WTC11 (cell line): Measurements from ENCODE around the gene IRF7. TPM values are rescaled to one million over a fixed set of nuclear protein-coding genes. Genes with fewer than 3 reads are reported as not detected.

Experiments
- ATAC-seq: fragments of 200-7000 bp; cut with Tn5 transposase; 2 replicates; pipeline ENCODE4 v1.10.0; 2021; ENCODE audit warnings: mild to moderate bottlenecking, moderate library complexity
- Bru-seq: library from RNA; stranded (reverse); fragments of 400-500 nt; gene quantifications from one replicate; lab custom pipeline; 2021; lab: Mats Ljungman, UMichigan
- CTCF ChIA-PET: fragments of 300-600 bp; sonication (Branson Sonifier 250); formaldehyde crosslinking; loops from one replicate; lab custom pipeline; 2021; ENCODE audit warnings: antibody characterized with exemption; lab: Charles Lee
- POLR2A ChIA-PET: fragments of 350-600 bp; sonication (Branson Sonifier 250); formaldehyde crosslinking; loops from one replicate; lab custom pipeline; 2021; ENCODE audit warnings: antibody characterized with exemption; lab: Charles Lee
- DNase-seq: peaks from one replicate; pipeline ENCODE4 v3.0.0; 2021; ENCODE audit warnings: low spot score
- H3K27ac Mint-ChIP-seq: 2 replicates; pipeline ENCODE4 v1.8.0; 2021; ENCODE audit warnings: mixed read lengths
- H3K27me3 Mint-ChIP-seq: 2 replicates; pipeline ENCODE4 v1.8.0; 2021; ENCODE audit warnings: low read depth, mild to moderate bottlenecking, moderate library complexity, mixed read lengths
- H3K36me3 Mint-ChIP-seq: 2 replicates; pipeline ENCODE4 v1.8.0; 2021; ENCODE audit warnings: mixed read lengths
- H3K4me1 Mint-ChIP-seq: 2 replicates; pipeline ENCODE4 v1.8.0; 2022; ENCODE audit warnings: mixed read lengths
- H3K4me3 Mint-ChIP-seq: 2 replicates; pipeline ENCODE4 v1.8.0; 2021; ENCODE audit warnings: mild to moderate bottlenecking, moderate library complexity, mixed read lengths
- H3K9me3 Mint-ChIP-seq: 2 replicates; pipeline ENCODE4 v1.8.0; 2021; ENCODE audit warnings: mixed read lengths
- ESRRA ChIP-seq: sonication (generic); formaldehyde crosslinking; IDR thresholded peaks from 2 replicates; pipeline ENCODE4 v1.8.1; 2022; ENCODE audit warnings: mild to moderate bottlenecking, missing genetic modification reagents, borderline replicate concordance
- FOXK1 ChIP-seq: sonication (generic); formaldehyde crosslinking; IDR thresholded peaks from 2 replicates; pipeline ENCODE4 v1.8.0; 2022; ENCODE audit warnings: mild to moderate bottlenecking, moderate library complexity, missing genetic modification reagents
- GRHL2 ChIP-seq: fragments of 250-450 bp; sonication (Bioruptor Pico); IDR thresholded peaks from 2 replicates; pipeline ENCODE4 v1.8.0; 2022; ENCODE audit warnings: mild to moderate bottlenecking, moderate library complexity; ENCODE audit not compliant: insufficient replicate concordance, severe bottlenecking
- KAT7 ChIP-seq: sonication (generic); formaldehyde crosslinking; IDR thresholded peaks from 2 replicates; pipeline ENCODE4 v1.8.1; 2023; ENCODE audit warnings: missing genetic modification reagents, mild to moderate bottlenecking, borderline replicate concordance
- NR1H2 ChIP-seq: sonication (generic); formaldehyde crosslinking; IDR thresholded peaks from 2 replicates; pipeline ENCODE4 v1.9.0; 2021; ENCODE audit warnings: mild to moderate bottlenecking, moderate library complexity, missing genetic modification reagents
- NR3C1 ChIP-seq: sonication (generic); formaldehyde crosslinking; conservative IDR thresholded peaks from 2 replicates; pipeline ENCODE4 v1.8.1; 2023; ENCODE audit warnings: low read depth, mild to moderate bottlenecking, missing genetic modification reagents
- RORB ChIP-seq: fragments of 250-450 bp; sonication (Bioruptor Pico); IDR thresholded peaks from 2 replicates; pipeline ENCODE4 v1.9.0; 2021; ENCODE audit warnings: mild to moderate bottlenecking
- STAT6 ChIP-seq: sonication (generic); formaldehyde crosslinking; conservative IDR thresholded peaks from 2 replicates; pipeline ENCODE4 v1.8.1; 2023; ENCODE audit warnings: mild to moderate bottlenecking, low read depth, missing genetic modification reagents, moderate library complexity
- TEAD1 ChIP-seq: sonication (generic); formaldehyde crosslinking; IDR thresholded peaks from 2 replicates; pipeline ENCODE4 v1.8.0; 2022; ENCODE audit warnings: mild to moderate bottlenecking, missing genetic modification reagents
- ZBTB21 ChIP-seq: sonication (generic); formaldehyde crosslinking; IDR thresholded peaks from 2 replicates; pipeline ENCODE4 v1.8.1; 2023; ENCODE audit warnings: mild to moderate bottlenecking, missing genetic modification reagents, borderline replicate concordance
- ZNF671 ChIP-seq: fragments of 250-450 bp; sonication (Bioruptor Pico); IDR thresholded peaks from 2 replicates; pipeline ENCODE4 v1.8.0; 2021; ENCODE audit warnings: mild to moderate bottlenecking
- long read RNA-seq, 3 experiments: library from RNA in 1 of 3; library from capped mRNA in 1 of 3; library from polyadenylated mRNA in 1 of 3; unstranded in 2 of 3; stranded (forward) in 1 of 3; transcript quantifications; one replicate each; pipeline ENCODE4 v2.0.0, GENCODE V29; 2021
- total RNA-seq: library from RNA; stranded (reverse); gene quantifications from 3 replicates; pipeline ENCODE4 v1.2.3, GENCODE V29; 2021
- TF ChIP-seq, protein P1 (sequence below): sonication (generic); formaldehyde crosslinking; IDR thresholded peaks from 2 replicates; pipeline ENCODE4 v1.8.1; 2022; ENCODE audit warnings: missing genetic modification reagents, borderline replicate concordance
- TF ChIP-seq, protein P2 (sequence below): sonication (generic); formaldehyde crosslinking; IDR thresholded peaks from 2 replicates; pipeline ENCODE4 v1.8.1; 2022; ENCODE audit warnings: low read depth, missing genetic modification reagents, borderline replicate concordance
- TF ChIP-seq, protein P3 (sequence below): sonication (generic); formaldehyde crosslinking; IDR thresholded peaks from 2 replicates; pipeline ENCODE4 v1.8.0; 2022; ENCODE audit warnings: missing genetic modification reagents
- TF ChIP-seq, protein P4 (sequence below): fragments of 200-600 bp; IDR thresholded peaks from 2 replicates; pipeline ENCODE4 v1.8.0; 2022; ENCODE audit warnings: antibody characterized with exemption
- TF ChIP-seq, protein P5 (sequence below): fragments of 250-450 bp; sonication (Bioruptor Pico); IDR thresholded peaks from 2 replicates; pipeline ENCODE4 v1.9.0; 2021; ENCODE audit warnings: mild to moderate bottlenecking
- TF ChIP-seq, protein P6 (sequence below): sonication (generic); formaldehyde crosslinking; IDR thresholded peaks from 2 replicates; pipeline ENCODE4 v1.8.1; 2022; ENCODE audit warnings: mild to moderate bottlenecking, missing genetic modification reagents, moderate library complexity, borderline replicate concordance

The IRF7 gene
- total RNA-seq: 11.1 to 12.0 TPM (median 11.5 TPM) in 3 replicates
- Bru-seq, nascent RNA: percentile 43 among the genes with signal in this experiment
- long read RNA-seq, experiment 1, transcript IRF7-205 (11 exons, 1,974 nt): major isoform, 25 of 41 reads
- long read RNA-seq, experiment 1, partial matches to known transcripts: 2 of 41 reads
- long read RNA-seq, experiment 1, other reads (novel, unspliced or antisense): 8 of 41 reads
- long read RNA-seq, experiment 2, partial matches to known transcripts: 3 of 12 reads
- long read RNA-seq, experiment 2, other reads (novel, unspliced or antisense): 8 of 12 reads
- long read RNA-seq, experiment 3, partial matches to known transcripts: 1 of 6 reads
- long read RNA-seq, experiment 3, other reads (novel, unspliced or antisense): 2 of 6 reads

- DNase-seq: peak; percentile 91
- Mint-ChIP-seq H3K36me3 (peaks cover 6% of the 10 kb centered on the region), H3K4me3 (peak within 1 kb of the TSS; percentile 78), H3K27ac (peak within 1 kb of the TSS; percentile 95), H3K9me3 (no peaks in the 10 kb centered on the region), H3K4me1 (0 out of 2 replicates have a peak, but pooled peaks cover 4% of the 10 kb centered on the region), H3K27me3 (no peaks in the 10 kb centered on the region)
- ChIA-PET POLR2A (interaction anchor here (0.6 to 1.1 kb wide), 4 partner anchors 23 to 643 kb away, joined by 3 to 4 read pairs (median 4); no protein-coding TSS in a partner anchor), CTCF (interaction anchor here (0.8 to 1.1 kb wide), 4 partner anchors 40 to 175 kb away, joined by 3 read pairs; no protein-coding TSS in a partner anchor)
- peak; percentile 71 for ATAC-seq
- TF ChIP-seq RORB (no peak), STAT6 (CRISPR knock-in tag) (no peak), TEAD1 (CRISPR knock-in tag) (peak; percentile 48; the same call in 1 of the 2 replicates), KAT7 (no peak), NR1H2 (CRISPR knock-in tag) (no peak), ZBTB21 (CRISPR knock-in tag) (no peak), GRHL2 (CRISPR knock-in tag) (no peak), FOXK1 (peak; percentile 53; the same call in 1 of the 2 replicates), NR3C1 (CRISPR knock-in tag) (no peak), ESRRA (CRISPR knock-in tag) (no peak), ZNF671 (CRISPR knock-in tag) (no peak)
- TF ChIP-seq, protein P1, sequence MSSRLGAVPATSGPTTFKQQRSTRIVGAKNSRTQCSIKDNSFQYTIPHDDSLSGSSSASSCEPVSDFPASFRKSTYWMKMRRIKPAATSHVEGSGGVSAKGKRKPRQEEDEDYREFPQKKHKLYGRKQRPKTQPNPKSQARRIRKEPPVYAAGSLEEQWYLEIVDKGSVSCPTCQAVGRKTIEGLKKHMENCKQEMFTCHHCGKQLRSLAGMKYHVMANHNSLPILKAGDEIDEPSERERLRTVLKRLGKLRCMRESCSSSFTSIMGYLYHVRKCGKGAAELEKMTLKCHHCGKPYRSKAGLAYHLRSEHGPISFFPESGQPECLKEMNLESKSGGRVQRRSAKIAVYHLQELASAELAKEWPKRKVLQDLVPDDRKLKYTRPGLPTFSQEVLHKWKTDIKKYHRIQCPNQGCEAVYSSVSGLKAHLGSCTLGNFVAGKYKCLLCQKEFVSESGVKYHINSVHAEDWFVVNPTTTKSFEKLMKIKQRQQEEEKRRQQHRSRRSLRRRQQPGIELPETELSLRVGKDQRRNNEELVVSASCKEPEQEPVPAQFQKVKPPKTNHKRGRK: no peak
- TF ChIP-seq, protein P2, sequence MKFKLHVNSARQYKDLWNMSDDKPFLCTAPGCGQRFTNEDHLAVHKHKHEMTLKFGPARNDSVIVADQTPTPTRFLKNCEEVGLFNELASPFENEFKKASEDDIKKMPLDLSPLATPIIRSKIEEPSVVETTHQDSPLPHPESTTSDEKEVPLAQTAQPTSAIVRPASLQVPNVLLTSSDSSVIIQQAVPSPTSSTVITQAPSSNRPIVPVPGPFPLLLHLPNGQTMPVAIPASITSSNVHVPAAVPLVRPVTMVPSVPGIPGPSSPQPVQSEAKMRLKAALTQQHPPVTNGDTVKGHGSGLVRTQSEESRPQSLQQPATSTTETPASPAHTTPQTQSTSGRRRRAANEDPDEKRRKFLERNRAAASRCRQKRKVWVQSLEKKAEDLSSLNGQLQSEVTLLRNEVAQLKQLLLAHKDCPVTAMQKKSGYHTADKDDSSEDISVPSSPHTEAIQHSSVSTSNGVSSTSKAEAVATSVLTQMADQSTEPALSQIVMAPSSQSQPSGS: no peak
- TF ChIP-seq, protein P3, sequence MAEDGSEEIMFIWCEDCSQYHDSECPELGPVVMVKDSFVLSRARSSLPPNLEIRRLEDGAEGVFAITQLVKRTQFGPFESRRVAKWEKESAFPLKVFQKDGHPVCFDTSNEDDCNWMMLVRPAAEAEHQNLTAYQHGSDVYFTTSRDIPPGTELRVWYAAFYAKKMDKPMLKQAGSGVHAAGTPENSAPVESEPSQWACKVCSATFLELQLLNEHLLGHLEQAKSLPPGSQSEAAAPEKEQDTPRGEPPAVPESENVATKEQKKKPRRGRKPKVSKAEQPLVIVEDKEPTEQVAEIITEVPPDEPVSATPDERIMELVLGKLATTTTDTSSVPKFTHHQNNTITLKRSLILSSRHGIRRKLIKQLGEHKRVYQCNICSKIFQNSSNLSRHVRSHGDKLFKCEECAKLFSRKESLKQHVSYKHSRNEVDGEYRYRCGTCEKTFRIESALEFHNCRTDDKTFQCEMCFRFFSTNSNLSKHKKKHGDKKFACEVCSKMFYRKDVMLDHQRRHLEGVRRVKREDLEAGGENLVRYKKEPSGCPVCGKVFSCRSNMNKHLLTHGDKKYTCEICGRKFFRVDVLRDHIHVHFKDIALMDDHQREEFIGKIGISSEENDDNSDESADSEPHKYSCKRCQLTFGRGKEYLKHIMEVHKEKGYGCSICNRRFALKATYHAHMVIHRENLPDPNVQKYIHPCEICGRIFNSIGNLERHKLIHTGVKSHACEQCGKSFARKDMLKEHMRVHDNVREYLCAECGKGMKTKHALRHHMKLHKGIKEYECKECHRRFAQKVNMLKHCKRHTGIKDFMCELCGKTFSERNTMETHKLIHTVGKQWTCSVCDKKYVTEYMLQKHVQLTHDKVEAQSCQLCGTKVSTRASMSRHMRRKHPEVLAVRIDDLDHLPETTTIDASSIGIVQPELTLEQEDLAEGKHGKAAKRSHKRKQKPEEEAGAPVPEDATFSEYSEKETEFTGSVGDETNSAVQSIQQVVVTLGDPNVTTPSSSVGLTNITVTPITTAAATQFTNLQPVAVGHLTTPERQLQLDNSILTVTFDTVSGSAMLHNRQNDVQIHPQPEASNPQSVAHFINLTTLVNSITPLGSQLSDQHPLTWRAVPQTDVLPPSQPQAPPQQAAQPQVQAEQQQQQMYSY (CRISPR knock-in tag): peak; percentile 87
- TF ChIP-seq, protein P4, sequence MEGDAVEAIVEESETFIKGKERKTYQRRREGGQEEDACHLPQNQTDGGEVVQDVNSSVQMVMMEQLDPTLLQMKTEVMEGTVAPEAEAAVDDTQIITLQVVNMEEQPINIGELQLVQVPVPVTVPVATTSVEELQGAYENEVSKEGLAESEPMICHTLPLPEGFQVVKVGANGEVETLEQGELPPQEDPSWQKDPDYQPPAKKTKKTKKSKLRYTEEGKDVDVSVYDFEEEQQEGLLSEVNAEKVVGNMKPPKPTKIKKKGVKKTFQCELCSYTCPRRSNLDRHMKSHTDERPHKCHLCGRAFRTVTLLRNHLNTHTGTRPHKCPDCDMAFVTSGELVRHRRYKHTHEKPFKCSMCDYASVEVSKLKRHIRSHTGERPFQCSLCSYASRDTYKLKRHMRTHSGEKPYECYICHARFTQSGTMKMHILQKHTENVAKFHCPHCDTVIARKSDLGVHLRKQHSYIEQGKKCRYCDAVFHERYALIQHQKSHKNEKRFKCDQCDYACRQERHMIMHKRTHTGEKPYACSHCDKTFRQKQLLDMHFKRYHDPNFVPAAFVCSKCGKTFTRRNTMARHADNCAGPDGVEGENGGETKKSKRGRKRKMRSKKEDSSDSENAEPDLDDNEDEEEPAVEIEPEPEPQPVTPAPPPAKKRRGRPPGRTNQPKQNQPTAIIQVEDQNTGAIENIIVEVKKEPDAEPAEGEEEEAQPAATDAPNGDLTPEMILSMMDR: no peak
- TF ChIP-seq, protein P5, sequence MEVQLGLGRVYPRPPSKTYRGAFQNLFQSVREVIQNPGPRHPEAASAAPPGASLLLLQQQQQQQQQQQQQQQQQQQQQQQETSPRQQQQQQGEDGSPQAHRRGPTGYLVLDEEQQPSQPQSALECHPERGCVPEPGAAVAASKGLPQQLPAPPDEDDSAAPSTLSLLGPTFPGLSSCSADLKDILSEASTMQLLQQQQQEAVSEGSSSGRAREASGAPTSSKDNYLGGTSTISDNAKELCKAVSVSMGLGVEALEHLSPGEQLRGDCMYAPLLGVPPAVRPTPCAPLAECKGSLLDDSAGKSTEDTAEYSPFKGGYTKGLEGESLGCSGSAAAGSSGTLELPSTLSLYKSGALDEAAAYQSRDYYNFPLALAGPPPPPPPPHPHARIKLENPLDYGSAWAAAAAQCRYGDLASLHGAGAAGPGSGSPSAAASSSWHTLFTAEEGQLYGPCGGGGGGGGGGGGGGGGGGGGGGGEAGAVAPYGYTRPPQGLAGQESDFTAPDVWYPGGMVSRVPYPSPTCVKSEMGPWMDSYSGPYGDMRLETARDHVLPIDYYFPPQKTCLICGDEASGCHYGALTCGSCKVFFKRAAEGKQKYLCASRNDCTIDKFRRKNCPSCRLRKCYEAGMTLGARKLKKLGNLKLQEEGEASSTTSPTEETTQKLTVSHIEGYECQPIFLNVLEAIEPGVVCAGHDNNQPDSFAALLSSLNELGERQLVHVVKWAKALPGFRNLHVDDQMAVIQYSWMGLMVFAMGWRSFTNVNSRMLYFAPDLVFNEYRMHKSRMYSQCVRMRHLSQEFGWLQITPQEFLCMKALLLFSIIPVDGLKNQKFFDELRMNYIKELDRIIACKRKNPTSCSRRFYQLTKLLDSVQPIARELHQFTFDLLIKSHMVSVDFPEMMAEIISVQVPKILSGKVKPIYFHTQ: no peak
- TF ChIP-seq, protein P6, sequence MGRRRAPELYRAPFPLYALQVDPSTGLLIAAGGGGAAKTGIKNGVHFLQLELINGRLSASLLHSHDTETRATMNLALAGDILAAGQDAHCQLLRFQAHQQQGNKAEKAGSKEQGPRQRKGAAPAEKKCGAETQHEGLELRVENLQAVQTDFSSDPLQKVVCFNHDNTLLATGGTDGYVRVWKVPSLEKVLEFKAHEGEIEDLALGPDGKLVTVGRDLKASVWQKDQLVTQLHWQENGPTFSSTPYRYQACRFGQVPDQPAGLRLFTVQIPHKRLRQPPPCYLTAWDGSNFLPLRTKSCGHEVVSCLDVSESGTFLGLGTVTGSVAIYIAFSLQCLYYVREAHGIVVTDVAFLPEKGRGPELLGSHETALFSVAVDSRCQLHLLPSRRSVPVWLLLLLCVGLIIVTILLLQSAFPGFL (CRISPR knock-in tag): no peak
These were observed at the start of gene IRF7 for GRCh38 chr11:615504-616319. TSS of gene IRF7 (minus strand) at chr11:615950. CDS start at chr11:615364, 586 bp downstream.
